Brain pericyte (primary cell): Measurements from ENCODE around the gene KANK2.

Source experiments
- DNase-seq: peaks from one replicate; pipeline ENCODE4 v3.0.0-alpha.2; 2012; ENCODE audit warnings: low read depth, low spot score

KANK2 gene

DNA sequence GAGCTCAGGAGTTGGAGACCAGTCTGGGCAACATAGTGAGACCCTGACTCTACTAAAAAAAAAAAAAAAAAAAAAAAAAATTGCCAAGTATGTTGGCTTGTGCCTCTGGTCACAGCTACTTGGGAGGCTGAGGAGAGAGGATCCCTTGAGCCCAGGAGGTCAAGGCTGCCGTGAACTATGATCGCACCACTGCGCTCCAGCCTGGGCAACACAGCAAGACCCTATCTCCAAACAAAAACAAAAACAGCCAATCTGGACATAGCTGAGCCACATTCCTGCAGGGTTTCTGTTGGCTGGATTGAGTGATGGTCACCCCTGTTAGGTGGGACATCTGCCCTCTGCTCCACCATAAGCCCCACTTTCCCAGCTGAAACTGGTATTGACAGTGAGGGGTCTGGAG is 28.5 kb upstream of the KANK2 start:
- no peak for DNase-seq

DNA sequence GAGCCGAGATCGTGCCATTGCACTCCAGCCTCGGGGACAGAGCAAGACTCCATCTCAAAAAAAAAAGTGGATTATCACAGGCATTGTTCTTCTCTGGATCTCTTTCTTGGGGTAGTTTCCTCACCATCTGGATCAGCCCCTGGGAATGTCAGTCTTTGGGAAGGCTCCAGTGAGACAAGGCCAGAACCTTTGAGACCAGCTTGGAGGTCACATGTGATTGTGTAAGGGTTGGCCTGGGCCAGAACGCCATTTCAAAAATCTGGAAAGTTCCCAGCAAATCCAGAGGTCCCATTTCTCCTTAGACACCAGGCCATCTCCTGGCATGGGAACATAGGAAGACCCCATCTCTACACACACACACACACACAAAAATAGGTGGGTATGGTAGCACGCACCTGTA is 27.8 kb upstream of the KANK2 start:
- DNase-seq = no peak

DNA sequence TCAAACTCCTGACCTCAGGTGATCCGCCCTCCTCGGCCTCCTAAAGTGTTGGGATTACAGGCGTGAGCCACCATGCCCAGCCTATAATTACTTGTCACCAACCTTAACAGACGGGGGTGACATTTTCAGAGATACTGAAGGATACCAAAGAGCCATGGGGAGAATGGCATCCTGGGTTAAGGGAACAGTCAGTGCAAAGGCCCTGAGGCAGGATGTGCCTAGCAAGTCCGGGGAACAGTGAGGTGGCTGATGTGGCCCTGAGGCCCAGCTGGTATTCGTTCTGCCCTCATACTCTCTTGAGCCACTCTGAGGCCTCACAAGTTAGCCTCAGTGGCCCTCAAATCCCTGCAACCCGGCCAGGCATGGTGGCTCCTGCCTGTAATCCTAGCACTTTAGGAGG is 27.1 kb upstream of the KANK2 start:
- no peak for DNase-seq

DNA sequence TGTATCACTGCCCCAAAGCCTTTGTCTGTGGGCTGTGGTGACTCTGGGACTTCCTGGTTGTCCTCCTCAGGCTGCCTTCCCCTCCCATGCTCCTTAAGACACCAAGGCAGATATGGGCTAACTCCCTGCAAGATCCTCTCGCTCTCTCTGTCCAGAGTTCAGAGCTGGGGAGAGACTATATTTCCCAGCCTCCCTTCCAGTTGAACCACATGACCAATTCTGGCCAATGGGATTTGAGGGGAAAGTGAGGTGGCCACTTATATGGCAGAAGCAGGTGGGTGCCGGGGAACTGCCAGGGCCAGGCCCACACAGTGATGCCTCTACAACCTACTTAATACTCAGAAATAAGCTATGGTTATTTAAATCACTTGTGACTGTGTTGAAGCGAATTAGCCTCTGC is 25.9 kb upstream of the KANK2 start:
- DNase-seq = no peak

DNA sequence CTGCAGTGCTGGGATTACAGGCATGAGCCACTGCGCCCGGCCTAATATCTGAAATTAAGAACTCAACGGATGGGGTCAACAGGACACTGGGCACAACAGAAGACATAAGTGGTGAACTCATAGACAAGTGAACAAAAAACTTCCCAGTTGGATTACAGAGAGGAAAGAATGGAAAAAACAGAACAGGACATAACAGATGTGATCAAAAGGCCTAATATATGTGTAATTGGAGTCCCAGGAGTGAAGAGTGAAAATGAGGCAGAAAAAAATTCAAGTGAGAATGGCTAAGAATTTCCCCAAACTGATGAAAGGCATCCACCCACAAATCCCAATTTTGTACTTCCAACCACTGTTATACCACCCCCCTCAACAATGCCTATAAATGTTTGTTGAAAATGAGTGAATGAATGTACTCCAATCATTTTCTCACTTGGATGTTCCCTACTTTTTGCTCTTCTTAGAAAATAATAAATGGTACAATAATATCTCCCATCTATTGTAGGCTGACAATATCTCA is 23.8 kb upstream of the KANK2 start:
- DNase-seq = no peak

DNA sequence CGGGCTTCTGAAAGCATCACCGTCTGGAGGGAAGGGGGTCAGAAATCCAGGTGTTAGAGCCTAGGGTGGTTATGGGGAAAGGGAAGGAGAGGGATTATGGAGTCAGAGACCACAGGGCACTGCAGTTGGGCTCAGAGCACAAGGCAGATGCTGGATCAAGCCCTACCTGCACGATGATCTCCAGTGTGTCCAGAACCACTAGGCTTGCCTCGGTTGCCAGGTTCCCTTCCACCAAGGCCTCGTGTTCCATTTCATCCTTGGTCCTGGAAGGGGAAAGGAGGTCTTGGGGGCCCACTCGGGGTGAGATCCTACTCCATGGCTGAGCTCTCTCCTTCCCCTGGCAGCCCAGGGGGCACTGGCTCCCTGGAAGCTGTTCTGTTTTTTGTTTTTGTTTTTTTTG is 17.0 kb upstream of the KANK2 start:
- no peak for DNase-seq

DNA sequence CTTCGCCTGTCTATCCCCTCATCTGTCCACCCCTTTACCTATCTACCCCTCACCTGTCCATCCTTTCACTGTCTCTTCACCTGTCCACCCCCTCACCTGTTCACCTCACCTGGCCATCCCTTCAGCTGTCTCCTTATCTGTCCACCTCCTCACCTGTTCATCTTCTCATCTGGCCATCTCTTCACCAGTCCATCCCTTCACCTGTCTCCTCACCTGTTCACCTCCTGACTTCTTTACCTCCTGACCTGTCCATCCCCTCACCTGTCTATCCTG is 13.2 kb upstream of the KANK2 start:
- DNase-seq = no peak

DNA sequence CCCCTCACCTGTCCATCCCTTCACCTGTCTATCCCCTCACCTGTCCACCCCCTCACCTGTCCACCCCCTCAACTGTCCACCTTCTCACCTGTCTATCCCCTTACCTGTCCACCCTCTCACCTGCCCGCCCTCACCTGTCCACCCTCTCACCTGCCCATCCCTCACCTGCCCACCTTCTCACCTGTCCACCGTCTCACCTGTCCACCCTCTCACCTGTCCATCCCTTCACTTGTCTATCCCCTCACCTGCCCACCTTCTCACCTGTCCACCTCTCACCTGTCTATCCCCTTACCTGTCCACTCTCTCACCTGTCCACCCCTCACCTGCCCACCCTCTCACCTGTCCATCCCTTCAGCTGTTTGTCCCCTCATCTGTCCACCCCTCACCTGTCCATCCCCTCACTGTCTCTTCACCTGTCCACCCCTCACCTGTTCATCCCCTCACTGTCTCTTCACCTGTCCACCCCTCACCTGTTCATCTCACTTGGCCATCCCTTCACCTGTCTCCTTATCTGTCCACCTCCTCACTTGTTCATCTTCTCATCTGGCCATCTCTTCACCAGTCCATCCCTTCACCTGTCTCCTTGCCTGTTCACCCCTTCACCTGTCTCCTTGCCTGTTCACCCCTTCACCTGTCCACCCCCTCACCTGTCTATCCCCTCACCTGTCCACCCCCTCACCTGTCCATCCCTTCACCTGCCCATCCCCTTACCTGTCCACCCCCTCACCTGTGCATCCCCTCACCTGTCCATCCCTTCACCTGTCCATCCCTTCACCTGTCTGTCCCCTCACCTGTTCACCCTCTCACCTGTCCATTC is 12.7 kb upstream of the KANK2 start:
- DNase-seq = no peak

DNA sequence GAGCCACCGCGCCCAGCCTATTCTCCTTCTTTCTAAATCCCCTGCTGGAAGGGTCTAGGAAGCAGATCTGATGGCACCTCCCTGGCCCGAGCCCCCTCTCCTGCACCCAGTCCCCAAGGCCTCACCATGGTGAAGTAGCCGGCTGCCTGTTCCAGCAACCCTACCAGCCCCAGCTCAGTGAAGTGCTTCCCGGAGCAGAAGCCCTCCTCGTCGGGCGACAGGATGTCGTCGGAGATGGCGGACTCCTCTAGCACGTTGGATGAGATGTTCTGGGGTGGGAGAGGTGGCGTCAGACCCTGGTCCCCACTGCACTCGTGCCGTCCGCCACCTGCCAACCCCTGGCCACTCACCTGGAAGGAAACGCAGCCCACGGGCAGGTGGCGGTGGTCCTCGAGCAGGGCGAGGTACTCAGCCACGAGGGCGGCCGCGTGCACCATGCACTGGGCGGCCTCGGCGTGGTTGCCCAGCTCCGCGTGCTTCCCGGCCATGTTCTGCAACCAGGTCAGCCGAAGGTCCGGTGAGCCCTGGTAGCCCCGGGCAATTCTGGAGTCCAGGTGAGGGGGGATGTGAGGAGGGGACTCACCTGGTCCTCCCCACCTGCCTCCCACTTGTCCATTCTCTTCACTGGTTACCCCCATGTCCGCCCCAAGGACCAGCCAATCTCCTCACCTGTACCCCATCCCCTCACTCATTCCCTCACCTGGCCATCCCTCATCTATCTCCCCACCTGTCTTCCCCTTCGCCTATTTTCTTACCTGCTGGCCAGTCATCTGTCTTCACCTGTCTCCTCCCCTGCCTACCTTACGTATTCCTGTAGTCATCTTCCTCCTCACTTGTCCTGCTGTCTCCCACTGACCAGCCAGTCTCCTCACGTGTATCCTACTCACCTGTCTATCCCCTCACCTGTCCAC is 11.5 kb upstream of the KANK2 start:
- DNase-seq = no peak

DNA sequence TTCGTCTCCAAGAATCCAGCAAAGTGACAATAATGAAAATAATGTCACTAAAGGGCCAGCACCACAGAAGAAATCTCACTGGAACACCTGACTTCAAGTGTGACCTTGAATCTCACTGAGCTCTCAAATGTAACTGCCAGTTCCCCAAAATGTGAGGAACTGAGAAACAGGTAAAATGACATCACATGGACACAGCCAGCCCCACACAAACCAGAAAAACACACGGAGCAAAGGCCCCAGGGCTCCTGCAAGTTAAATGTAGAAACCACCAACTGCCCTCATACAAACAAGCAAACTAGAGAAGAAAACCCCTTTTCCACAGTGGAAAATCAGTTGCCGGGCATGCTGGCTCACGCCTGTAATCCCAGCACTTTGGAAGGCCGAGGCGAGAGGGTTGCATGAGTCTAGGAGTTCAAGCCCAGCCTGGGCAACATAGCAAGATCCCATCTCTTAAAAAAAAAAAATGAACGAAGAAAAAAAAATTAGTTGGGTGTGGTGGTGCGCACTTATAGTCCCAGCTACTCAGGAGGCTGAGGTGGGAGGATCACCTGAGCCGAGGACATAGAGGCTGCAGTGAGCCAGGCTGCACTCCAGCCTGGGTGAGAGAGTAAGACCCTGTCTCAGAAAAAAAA is 8.7 kb upstream of the KANK2 start:
- DNase-seq = no peak

DNA sequence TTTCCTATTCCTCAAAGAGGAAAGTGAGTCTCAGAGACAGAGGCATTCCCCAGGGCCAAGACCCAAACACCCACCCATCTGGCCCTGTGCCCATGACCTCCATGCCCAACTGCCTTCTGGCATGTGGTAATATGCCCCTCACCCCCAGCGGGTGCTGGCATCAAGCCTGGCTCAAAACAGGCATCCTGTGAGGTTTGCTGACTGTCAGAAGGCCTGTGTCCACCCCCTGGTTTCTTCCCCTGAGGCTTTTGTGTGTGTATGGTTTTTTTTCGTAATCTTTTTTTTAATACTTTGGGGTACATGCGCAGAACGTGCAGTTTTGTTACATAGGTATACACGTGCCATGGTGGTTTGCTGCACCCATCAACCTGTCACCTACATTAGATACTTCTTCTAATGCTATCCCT is 7.6 kb upstream of the KANK2 start:
- DNase-seq = peak; percentile 56

DNA sequence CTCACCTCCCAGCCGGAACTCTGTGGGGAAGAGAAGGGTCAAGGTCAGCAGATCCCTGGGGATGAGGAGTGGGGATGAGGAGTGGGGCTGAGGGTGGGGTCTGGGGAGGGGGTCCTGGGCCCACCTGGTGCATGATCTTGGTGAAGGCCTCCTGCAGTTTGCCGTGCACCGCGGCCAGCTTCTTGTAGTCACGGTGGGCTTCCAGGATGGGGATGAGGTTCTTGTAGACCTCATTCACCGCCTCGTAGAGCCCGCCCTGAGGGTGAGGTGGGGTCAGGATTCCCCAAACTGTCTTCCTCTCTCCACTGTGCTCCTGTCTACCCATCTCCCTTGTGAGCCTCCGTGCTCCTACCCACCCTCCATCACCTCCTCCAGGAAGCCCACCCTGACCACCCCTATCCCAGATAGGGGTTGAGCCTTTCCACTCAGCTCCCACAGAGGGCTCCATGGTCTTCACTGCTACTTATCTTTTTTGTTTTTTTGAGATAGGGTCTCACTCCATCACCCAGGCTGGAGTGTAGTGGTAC is 6.8 kb upstream of the KANK2 start:
- no peak for DNase-seq

DNA sequence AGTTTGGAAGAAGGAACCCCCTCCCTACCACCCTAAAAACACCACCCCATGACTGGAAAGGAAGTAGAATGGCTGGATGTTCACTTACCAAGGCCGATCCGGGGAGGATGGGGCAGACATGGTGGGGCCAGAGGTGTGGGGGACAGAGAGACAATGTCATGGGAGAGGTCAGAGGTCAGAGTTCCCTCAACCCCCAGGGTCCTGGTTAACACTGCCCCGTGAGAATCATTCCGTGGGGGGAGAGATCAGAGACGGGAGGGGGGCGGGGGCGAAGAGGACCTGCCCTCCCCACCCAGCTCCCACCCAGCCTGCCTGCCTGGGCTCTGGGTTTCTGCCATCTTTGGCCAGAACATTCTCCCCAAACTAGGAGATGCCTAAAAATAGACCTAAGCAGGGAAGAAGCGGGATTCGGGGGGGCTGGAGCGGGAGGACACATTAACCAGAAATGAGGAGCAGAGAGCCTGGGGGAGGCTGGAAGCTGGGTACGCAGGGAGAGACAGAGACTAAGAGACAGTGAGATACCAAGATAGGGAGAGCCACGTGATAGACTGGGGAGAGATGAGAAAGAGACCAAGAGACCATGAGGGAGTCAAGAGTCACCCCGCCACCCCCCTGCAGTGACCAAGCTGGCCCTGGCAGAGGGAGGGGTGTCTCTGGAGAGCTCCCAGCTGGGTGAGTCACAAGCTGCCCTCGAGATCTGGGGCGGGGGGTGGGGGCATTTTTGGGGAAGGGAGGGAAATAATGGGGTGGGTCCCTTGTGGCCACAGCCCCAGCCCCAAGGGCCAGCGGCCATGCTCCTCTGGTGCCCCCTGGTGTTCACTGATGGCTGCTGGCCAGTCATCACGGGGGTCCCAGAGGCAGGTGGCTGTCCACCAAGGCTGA is 6.1 kb upstream of the KANK2 start:
- DNase-seq = peak; percentile 53

DNA sequence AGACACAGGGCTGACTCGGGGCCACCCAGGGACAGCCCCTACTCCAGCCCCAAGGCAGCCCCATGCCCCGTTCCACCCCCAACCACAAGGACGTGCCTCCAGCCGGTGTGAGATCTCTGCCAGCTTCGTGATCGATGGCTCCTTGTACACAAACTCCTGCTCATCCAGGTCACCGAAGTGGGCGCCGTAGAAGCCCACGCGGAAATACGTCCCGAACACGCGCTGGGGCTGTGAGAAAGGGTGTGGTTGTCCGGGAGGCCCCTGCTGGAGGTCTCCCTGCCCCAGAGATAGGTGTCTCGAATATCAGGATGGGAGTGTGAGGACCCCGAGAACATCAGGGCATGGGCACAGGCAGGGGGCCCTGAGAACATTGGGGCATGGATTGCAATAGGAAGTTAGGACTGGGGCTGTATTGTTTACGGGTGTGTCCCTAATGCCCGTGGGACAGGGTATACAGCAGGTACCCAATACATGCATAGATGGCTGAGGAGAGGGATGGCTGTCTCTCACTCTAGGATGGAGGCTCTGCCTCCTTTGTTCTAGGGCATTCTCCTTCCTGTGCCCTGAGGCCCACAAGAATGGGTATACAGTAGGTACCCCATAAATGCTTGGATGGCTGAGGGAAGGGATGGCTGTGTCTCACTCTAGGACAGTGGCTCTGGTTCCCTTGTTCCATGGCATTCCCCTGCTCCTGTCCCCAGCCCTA is 5.3 kb upstream of the KANK2 start:
- DNase-seq = no peak

DNA sequence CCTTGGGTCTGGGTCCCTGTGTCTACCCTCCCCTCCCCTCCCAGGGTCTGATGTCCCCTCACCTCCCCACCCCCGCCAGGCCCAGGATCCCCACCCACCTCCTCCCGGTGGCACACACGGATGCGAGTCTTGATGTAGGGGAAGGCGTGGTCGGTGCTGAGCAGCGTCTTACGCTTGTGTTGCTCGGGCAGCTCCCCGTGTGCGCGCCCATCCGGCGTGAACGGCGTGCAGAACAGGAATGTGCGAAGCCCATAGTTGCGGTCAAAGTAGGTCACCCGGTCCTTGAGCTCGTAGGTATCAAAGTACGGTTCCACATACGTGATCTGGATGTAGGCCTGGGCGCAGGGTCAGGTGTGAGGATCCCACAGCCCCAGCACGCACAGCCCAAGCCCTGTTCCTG is 4.4 kb upstream of the KANK2 start:
- no peak for DNase-seq

DNA sequence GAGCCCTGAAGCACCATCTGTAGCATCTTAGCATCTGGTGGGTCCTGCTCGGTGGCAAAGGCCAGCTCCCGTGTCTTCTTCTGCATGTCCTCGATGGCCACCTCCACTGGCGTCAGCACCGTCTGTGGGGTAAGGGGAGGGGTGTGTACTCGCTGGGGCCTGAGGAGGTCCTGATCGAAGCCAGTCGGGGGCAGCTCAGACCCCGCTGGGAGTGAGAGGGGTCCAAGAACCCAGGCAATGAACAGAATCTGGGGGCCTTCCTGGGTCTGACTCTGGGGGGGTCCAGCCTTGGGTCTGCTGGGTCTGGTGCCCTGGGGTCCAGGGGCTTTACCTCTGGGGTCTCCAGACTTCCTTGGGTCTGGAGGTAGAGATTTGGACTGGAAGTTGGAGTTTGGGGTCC is 3.6 kb upstream of the KANK2 start:
- no peak for DNase-seq

DNA sequence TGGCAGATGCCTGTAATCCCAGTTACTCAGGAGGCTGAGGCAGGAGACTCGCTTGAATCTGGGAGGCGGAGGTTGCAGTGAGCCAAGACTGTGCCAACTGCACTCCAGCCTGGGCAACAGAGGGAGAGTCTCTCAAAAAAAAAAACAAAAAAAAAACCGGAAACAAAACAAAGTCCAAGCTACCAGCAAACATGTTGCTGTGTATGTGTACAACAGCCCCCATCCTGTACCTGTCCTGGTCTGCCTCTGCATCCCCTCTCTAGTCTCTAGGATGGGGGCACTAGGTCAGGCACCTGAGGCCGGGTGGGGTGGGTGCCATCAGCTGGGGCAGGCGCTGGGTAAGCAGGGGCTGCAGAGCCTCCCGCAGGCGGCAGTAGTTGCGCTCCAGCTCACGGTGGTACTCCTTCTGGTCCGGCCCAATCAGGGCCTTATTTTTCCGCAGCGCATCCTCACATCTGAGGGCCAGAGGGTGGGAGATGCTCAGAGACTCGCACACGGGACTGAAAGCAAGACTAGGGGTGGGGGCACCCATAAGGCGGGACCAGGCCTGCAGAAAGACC is 2.8 kb upstream of the KANK2 start:
- no peak for DNase-seq

DNA sequence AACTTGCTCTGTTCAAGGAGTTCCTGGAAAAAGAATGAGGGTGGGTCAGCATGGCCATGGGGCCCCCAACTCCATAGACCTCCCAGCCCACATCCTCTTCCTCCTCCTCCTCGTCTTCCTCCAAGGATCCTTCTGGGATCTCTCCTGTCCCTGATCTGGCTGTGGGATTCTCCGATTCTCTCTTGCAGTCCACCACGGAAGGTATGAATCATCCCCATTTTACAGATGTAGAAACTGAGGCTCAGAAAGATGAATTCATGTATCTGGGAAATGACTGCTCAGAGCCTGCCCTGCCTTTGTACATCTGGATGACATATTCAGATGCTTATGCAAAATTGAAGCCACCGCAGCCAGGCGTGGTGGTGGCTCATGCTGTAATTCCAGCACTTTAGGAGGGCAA is 2.2 kb upstream of the KANK2 start:
- no peak for DNase-seq

DNA sequence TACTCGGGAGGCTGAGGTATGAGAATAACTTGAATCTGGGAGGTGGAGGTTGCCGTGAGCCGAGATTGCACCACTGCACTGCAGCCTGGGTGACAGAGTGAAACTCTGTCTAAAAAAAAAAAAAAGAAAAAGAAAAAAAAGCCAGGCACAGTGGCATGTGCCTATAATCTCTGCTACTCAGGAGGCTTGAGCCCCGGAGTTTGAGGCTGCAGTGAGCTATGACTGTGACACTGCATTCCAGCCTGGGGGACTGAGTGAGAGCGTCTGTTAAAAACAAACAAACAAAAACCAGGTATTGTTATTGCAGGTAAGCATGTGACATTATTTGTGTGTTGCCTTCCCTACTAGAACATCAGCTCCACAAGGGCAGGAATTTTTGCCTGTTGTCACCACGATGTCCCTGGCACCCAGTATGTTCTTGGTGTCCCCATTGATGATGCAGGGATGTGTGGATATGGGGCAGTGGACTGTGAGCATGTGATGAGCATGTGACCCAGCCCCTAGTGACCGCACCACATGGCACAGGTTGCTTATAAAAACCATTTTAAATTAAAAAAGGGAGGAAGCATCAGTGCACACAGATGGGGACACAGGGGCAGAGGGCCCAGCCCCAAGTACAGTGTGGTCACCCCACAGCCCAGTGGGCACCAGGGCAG is 1.6 kb upstream of the KANK2 start:
- DNase-seq = no peak

DNA sequence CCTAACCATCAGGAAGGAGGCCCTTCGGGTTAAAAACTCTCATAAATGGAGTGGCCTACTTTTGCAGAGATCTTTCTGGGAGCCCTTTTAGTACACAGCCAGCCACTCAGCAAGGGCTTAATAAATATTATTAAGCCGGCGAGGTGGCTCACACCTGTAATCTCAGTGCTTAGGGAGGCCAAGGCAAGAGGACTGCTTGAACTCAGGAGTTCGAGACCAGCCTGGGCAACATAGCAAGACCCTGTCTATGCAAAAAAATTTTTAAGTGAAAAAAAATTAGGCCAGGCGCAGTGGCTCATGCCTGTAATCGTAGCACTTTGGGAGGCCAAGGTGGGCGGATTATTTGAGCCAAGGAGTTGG is 810 bp upstream of the KANK2 start:
- no peak for DNase-seq
